HUES6 (cell line): ENCODE data around the gene PCDH15.

Source experiments
- H3K27ac ChIP-seq: 2 replicates; pipeline ENCODE4 v1.7.0; 2013; ENCODE audit warnings: low read depth, mild to moderate bottlenecking, low read length, inconsistent platforms
- H3K27me3 ChIP-seq: 2 replicates; pipeline ENCODE4 v1.6.1; 2013; ENCODE audit warnings: low read length; ENCODE audit not compliant: control insufficient read depth, insufficient read depth
- H3K36me3 ChIP-seq: 2 replicates; pipeline ENCODE4 v1.6.1; 2013; ENCODE audit warnings: low read length; ENCODE audit not compliant: control insufficient read depth, insufficient read depth
- H3K4me1 ChIP-seq: 2 replicates; pipeline ENCODE4 v1.6.1; 2013; ENCODE audit warnings: low read length; ENCODE audit not compliant: control insufficient read depth, insufficient read depth
- H3K4me3 ChIP-seq: 2 replicates; pipeline ENCODE4 v1.5.1; 2013; ENCODE audit warnings: low read depth, low read length
- H3K9ac ChIP-seq: one replicate; pipeline ENCODE4 v1.6.1; 2013; ENCODE audit warnings: mild to moderate bottlenecking, low read length
- H3K9me3 ChIP-seq: 2 replicates; pipeline ENCODE4 v1.6.1; 2013; ENCODE audit warnings: low read depth, low read length; ENCODE audit not compliant: control insufficient read depth, insufficient read depth

The PCDH15 gene

DNA sequence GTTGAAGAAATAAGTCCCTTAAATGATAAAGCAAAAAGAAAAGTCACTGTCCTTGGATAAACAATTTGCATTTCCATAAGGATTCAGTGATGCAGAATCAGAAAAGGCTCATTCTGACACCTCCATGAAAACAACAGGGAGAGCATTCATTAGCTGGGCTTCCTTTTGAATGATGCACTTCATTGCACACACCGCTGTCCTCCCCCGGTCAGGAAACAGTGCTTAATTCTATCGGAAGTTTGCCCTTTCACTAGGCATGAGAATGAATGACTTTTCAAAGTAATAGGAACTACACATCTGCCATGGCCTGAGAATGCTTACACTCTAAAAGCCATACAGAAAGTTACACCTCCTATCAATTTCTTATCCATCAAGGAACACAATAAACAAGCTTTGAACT, 4.2 kb downstream of the PCDH15 start:
- Histone ChIP-seq H3K9me3 (no peaks in the 10 kb centered on the region), H3K4me3 (no peak overlapping the region), H3K9ac (no peak overlapping the region), H3K27me3 (no peaks in the 10 kb centered on the region), H3K36me3 (no peaks in the 10 kb centered on the region), H3K4me1 (peaks cover 5% of the 10 kb centered on the region), H3K27ac (no peak overlapping the region)

DNA sequence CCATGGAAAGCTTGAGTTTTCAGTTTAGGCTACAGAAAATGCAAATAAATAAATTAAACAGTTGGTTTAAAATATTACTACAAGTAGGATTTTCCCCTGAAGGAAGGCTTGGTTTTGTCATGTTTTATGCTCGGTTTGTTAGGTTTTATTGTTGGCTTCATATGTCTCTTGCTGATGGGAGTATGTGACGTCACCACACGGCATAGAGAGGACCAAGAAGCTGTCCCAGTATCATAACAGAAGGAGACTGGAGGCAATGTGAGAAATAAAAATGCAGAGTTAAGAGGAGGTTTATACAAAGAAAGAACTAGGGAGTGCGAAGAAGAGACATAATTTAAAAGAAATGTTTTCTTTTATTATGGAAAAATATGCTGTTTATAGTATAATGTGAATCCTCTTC, 24.4 kb downstream of the PCDH15 start:
- Histone ChIP-seq H3K27me3 (no peaks in the 10 kb centered on the region), H3K27ac (no peak overlapping the region), H3K9ac (no peak overlapping the region), H3K36me3 (no peaks in the 10 kb centered on the region), H3K9me3 (no peaks in the 10 kb centered on the region), H3K4me3 (no peak overlapping the region), H3K4me1 (no peaks in the 10 kb centered on the region)

DNA sequence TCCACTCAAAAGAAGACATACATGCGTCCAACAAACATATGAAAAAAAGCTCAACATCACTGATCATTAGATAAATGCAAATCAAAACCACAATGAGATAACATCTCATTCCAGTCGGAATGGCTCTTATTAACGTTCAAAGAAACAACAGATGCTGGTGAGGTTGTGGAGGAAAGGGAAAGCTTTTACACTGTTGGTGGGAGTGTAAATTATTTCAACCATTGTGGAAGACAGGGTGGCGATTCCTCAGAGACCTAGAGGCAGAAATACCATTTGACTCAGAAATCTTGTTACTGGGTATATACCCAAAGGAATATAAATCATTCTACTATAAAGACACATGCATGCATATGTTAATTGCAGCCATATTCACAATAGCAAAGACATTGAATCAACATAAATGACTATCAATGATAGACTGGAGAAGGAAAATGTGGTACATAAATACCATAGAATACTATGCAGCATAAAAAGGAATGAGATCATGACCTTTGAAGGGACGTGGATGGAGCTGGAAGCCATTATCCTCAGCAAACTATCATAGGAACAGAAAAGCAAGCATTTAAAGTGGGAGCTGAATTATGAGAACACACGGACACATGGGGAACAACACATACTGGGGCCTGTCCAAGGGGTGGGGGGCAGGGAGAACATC, 28.4 kb downstream of the PCDH15 start:
- no peak overlapping the region for H3K9ac ChIP-seq
- H3K9me3 ChIP-seq, result no peaks in the 10 kb centered on the region
- H3K36me3 ChIP-seq, result no peaks in the 10 kb centered on the region
- no peak overlapping the region for H3K27ac ChIP-seq
- no peak overlapping the region for H3K4me3 ChIP-seq
- no peaks in the 10 kb centered on the region for H3K27me3 ChIP-seq
- no peaks in the 10 kb centered on the region for H3K4me1 ChIP-seq

DNA sequence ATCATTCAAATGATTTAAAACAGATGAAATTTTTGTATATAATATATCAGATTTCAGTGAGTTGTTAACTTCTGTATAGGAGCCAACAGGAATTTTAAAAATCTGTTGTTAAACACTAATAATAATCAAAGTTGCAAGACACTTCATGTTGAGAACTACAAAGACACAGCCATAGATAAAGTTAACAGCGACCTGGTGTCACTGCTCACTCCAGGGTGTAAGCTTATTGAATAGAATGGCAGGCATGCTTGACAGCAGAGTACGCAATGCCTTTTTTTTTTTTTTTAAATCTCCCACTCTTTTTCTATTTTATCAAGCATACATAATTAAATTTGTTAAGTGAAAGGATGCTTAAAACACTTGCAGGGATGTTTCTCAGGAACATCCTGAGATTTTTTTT, 32.0 kb downstream of the PCDH15 start:
- Histone ChIP-seq H3K4me1 (no peaks in the 10 kb centered on the region), H3K9ac (no peak overlapping the region), H3K9me3 (no peaks in the 10 kb centered on the region), H3K27ac (no peak overlapping the region), H3K4me3 (no peak overlapping the region), H3K27me3 (no peaks in the 10 kb centered on the region), H3K36me3 (no peaks in the 10 kb centered on the region)

DNA sequence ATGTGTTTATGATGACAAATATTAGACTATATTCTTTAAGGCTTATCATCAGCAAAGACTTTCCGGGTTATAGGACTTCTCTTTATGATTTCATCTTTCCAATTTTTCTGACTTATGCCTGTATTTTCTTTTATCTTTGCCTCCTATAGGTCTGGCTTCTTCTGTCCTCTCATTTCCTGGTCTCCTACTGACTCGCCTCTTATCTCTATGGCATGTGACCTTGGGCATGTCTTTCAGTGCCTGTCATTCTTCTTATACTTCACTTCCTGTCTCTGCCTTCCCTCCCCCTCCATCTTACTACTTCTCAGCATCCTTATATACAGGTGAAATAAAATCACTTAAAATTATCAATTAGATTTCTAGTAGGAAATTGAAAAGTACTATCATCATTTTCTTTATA, 42.2 kb downstream of the PCDH15 start:
- Histone ChIP-seq H3K9me3 (no peaks in the 10 kb centered on the region), H3K36me3 (no peaks in the 10 kb centered on the region), H3K27me3 (no peaks in the 10 kb centered on the region), H3K9ac (no peak overlapping the region), H3K27ac (no peak overlapping the region), H3K4me1 (no peaks in the 10 kb centered on the region), H3K4me3 (no peak overlapping the region)

DNA sequence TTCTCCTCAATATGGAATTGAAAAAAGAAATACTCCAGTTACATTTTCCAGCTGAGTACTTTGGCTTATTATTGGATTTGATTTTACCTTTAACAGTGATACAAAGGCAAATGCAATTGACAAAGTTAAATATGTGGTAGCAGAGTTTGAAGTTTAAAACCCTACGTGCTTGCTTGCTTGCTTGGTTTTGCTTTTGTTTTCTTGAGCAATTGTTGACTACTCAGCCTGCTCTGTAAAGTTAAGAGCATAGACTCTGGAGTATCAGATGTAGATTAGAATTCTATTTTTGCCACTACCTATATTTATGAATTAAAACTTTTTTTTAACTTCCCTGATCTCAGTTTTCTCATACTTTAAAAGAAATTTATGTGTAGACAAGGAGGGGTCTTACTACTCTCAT, 51.4 kb downstream of the PCDH15 start:
- H3K27me3 ChIP-seq, result no peaks in the 10 kb centered on the region
- no peaks in the 10 kb centered on the region for H3K4me1 ChIP-seq
- H3K9me3 ChIP-seq, result no peaks in the 10 kb centered on the region
- no peak overlapping the region for H3K4me3 ChIP-seq
- no peak overlapping the region for H3K9ac ChIP-seq
- no peaks in the 10 kb centered on the region for H3K36me3 ChIP-seq
- no peak overlapping the region for H3K27ac ChIP-seq

DNA sequence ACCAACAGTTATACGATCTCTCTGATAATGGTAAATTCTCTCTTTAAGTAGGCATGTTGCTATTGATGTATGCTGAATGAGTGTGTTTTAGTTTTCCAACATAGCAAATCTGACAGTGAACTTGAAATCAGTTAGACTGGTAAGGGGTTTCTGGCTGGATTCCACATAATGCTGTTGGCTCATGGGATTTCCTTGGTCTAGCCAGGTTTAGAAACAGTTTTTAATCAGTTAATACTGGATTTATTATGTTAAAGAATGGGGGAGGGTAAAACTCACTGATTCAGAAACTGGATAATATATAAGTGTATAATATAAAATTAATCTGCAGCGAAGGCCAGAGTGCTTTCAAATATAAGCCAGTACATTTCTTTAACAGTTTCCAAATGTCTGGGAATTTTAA, 55.6 kb downstream of the PCDH15 start:
- Histone ChIP-seq H3K27ac (no peak overlapping the region), H3K9ac (no peak overlapping the region), H3K27me3 (no peaks in the 10 kb centered on the region), H3K9me3 (no peaks in the 10 kb centered on the region), H3K4me3 (no peak overlapping the region), H3K36me3 (no peaks in the 10 kb centered on the region), H3K4me1 (no peaks in the 10 kb centered on the region)

DNA sequence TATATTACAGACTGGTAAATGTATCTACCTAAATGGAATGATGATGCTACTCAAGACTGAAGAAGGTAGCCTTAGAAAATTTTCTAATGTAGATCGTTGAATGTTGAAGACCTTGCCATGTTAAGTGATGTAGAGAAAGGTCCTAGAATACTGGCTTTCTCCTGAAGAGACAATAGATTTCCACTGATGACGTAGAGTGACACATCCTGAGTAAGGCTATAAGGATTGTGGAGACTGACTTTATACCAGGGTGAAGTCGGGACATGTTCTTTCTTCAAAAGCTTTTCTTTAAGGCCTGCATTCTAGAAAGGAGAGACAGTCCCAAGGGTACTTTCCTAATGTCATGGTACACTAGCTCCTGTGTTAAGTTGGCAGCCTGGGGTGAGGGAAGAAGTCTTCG, 58.6 kb downstream of the PCDH15 start:
- Histone ChIP-seq H3K4me3 (no peak overlapping the region), H3K36me3 (no peaks in the 10 kb centered on the region), H3K27ac (no peak overlapping the region), H3K27me3 (no peaks in the 10 kb centered on the region), H3K9ac (no peak overlapping the region), H3K4me1 (no peaks in the 10 kb centered on the region), H3K9me3 (no peaks in the 10 kb centered on the region)

DNA sequence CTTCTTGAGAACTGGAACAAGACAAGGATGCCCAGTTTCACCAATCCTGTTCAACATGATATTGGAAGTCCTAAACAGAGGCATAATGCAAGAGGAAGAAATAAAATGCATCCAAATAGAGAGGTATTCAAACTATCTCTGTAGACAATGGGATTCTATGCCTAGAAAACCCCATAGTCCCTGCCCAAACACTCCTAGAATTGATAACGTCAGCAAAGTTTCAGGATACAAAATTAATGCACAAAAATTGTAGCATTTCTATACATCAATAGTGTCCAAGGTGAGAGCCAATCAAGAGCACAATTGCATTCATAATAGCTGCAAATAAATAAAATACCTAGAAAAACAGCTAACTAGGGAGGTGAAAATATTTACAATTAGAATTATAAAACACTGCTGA, 72.5 kb downstream of the PCDH15 start:
- Histone ChIP-seq H3K4me1 (no peaks in the 10 kb centered on the region), H3K9ac (no peak overlapping the region), H3K27me3 (no peaks in the 10 kb centered on the region), H3K36me3 (no peaks in the 10 kb centered on the region), H3K9me3 (no peaks in the 10 kb centered on the region), H3K27ac (no peak overlapping the region), H3K4me3 (no peak overlapping the region)

DNA sequence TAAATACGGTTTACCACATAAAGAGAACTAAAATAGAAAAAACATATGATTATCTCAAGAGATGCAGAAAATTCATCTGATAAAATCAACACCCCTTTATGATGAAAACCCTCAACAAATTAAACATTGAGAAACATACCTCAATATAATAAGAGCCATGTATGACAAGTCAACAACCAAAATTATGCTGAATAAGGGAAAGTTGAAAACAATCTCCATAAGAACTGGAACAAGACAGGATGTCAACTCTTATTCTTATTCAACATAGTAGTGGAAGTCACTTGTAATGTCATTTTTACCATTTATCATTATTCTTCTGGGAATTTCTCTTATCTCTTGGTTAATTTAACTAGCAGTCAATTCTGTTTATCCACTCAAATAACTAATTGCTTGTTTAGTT, 79.0 kb downstream of the PCDH15 start:
- Histone ChIP-seq H3K27ac (no peak overlapping the region), H3K9me3 (no peaks in the 10 kb centered on the region), H3K27me3 (no peaks in the 10 kb centered on the region), H3K4me1 (no peaks in the 10 kb centered on the region), H3K4me3 (no peak overlapping the region), H3K9ac (no peak overlapping the region), H3K36me3 (no peaks in the 10 kb centered on the region)

DNA sequence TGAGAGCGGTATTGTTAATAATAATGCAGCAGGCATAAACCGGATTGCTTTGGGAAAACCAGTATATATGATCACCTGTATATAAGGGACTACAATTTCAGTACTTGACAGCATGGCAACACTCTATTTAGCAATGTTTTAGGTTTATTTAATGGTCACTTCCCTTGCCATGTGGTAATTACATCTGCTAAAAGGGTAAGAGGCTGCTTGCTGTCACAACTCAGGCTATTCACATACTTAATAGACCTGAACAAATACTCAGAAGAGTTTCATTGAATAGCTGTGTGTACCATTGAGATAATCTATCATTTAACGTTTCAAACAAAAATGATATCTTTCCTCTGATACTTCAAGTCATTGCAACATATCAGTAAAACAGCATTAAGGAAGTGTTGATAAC, 90.1 kb downstream of the PCDH15 start:
- H3K36me3 ChIP-seq, result no peaks in the 10 kb centered on the region
- H3K27me3 ChIP-seq, result no peaks in the 10 kb centered on the region
- H3K9ac ChIP-seq, result no peak overlapping the region

DNA sequence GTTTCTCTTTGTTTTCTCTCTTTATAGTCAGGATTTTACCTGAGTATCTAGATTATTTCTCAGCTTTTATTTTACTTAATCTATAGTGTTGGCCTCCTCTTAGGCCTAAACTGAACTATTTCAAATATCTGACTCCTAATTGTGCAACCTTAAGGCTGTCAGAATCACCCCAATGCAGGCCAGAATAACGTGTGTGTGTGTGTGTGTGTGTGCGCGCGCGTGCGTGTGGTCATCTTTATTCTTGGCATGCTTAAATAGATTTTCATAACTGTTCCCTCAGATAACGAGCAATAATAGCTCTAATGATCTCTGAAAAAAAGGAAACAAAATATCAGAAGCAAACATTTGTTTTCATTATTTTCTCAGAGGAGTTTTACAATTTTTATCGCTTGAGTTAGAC, 92.4 kb downstream of the PCDH15 start:
- H3K9me3 ChIP-seq, result peaks cover 2% of the 10 kb centered on the region; the same call in 1 of the 2 replicates

More for the DNA sequence above, 90.1 kb downstream of the PCDH15 start:
- Histone ChIP-seq H3K27ac (no peak overlapping the region), H3K4me1 (no peaks in the 10 kb centered on the region), H3K9me3 (no peaks in the 10 kb centered on the region), H3K4me3 (no peak overlapping the region)

More for the DNA sequence above, 92.4 kb downstream of the PCDH15 start:
- no peak overlapping the region for H3K27ac ChIP-seq
- no peak overlapping the region for H3K9ac ChIP-seq
- no peaks in the 10 kb centered on the region for H3K4me1 ChIP-seq
- H3K27me3 ChIP-seq, result no peaks in the 10 kb centered on the region
- no peak overlapping the region for H3K4me3 ChIP-seq
- no peaks in the 10 kb centered on the region for H3K36me3 ChIP-seq
